Tibial nerve (tissue), 4 donors: Measurements from ENCODE around the gene ALLC. TPM values are rescaled to one million over a fixed set of nuclear protein-coding genes. Genes with fewer than 3 reads are reported as not detected.

Experiments
- DNase-seq, 2 donors: peaks; one replicate each; pipeline ENCODE4 v3.0.0-alpha.2; 2019; ENCODE audit warnings: low spot score in 2 of 2
- H3K27ac ChIP-seq, 4 donors: fragments of 200-600 bp; sonication (generic) in 3 of 4; one replicate each; pipeline ENCODE4 v1.5.1; 2017 to 2019; ENCODE audit warnings: mild to moderate bottlenecking in 1 of 4
- H3K27me3 ChIP-seq, 2 donors: fragments of 200-600 bp; sonication (generic) in 1 of 2; one replicate each; pipeline versions ENCODE4 v1.5.1 to v1.6.0; 2017 to 2019
- H3K36me3 ChIP-seq, 3 donors: fragments of 200-600 bp; sonication (generic); one replicate each; pipeline ENCODE4 v1.5.1; 2018 to 2019
- H3K4me1 ChIP-seq, 4 donors: fragments of 200-600 bp; sonication (generic) in 3 of 4; one replicate each; pipeline ENCODE4 v1.5.1; 2017 to 2019
- H3K4me3 ChIP-seq, 4 donors: fragments of 200-600 bp; sonication (generic) in 3 of 4; one replicate each; pipeline ENCODE4 v1.5.1; 2017 to 2019; ENCODE audit warnings: mild to moderate bottlenecking in 1 of 4, moderate library complexity in 1 of 4
- H3K9me3 ChIP-seq, 4 donors: fragments of 200-600 bp; sonication (generic) in 3 of 4; one replicate each; pipeline ENCODE4 v1.5.1; 2017 to 2019
- CTCF ChIP-seq, 5 experiments: fragments of 200-600 bp in 3 of 5; fragments of 450-650 bp in 2 of 5; sonication (generic) in 3 of 5; IDR thresholded peaks; one replicate each; pipeline ENCODE4 v1.5.1; 2016 to 2019; ENCODE audit warnings: antibody characterized with exemption in 5 of 5, mild to moderate bottlenecking in 3 of 5, moderate library complexity in 2 of 5
- EP300 ChIP-seq, 2 donors: sonication (generic); formaldehyde crosslinking; IDR thresholded peaks; one replicate each; pipeline ENCODE4 v1.6.1; 2017; ENCODE audit warnings: antibody characterized with exemption in 2 of 2, mild to moderate bottlenecking in 1 of 2
- POLR2A ChIP-seq, 2 donors: fragments of 450-650 bp; IDR thresholded peaks; one replicate each; pipeline ENCODE4 v1.6.1; 2017; ENCODE audit warnings: antibody characterized with exemption in 2 of 2, mild to moderate bottlenecking in 2 of 2, moderate library complexity in 2 of 2
- WGBS, 2 donors: methylation state at CpG; one replicate each; pipeline ENCODE4 v1.1.5; 2018; 5-methylcytosine and 5-hydroxymethylcytosine counted together
- total RNA-seq, 4 donors: library from RNA; depleted of rRNA; stranded (reverse); fragments of >200 nt; gene quantifications; one replicate each; pipeline ENCODE4 v1.1.0, GENCODE V29; 2016

Gene ALLC
- total RNA-seq, 4 donors from 2014 or later, result 5.7 to 16.6 (median 12.2) TPM

- H3K9me3 ChIP-seq, result no peaks in the 10 kb centered on the region
- no peak overlapping the region for H3K4me3 ChIP-seq
- DNase-seq, result no peak
- no peak overlapping the region for H3K27ac ChIP-seq
- H3K27me3 ChIP-seq, result no peaks in the 10 kb centered on the region
- H3K36me3 ChIP-seq, result no peaks in the 10 kb centered on the region
- H3K4me1 ChIP-seq, result no peaks in the 10 kb centered on the region
- no peak for TF ChIP-seq POLR2A (IDR thresholded peaks at IDR 0.05)
- TF ChIP-seq EP300 (IDR thresholded peaks at IDR 0.05), result no peak
- no peak for TF ChIP-seq CTCF (IDR thresholded peaks at IDR 0.05)
- 89 to 90% methylated on average over 47 to 48 of the region's 48 CpGs for WGBS, 2 donors
Observed at GRCh38 chr2:3643371-3644245, 14.4 kb upstream of the ALLC start.

- H3K36me3 ChIP-seq, result no peaks in the 10 kb centered on the region
- H3K27ac ChIP-seq, result no peak overlapping the region
- H3K9me3 ChIP-seq, result no peaks in the 10 kb centered on the region
- no peaks in the 10 kb centered on the region for H3K27me3 ChIP-seq
- no peaks in the 10 kb centered on the region for H3K4me1 ChIP-seq
- no peak for DNase-seq
- TF ChIP-seq EP300 (IDR thresholded peaks at IDR 0.05) (no peak), POLR2A (IDR thresholded peaks at IDR 0.05) (no peak), CTCF (IDR thresholded peaks at IDR 0.05) (no peak)
- no peak overlapping the region for H3K4me3 ChIP-seq
Observed at GRCh38 chr2:3644246-3644525, 13.8 kb upstream of the ALLC start.

GRCh38 chr2:3644891-3645605, 13.0 kb upstream of the ALLC start:
- Histone ChIP-seq H3K36me3 (no peaks in the 10 kb centered on the region), H3K27ac (no peak overlapping the region), H3K4me3 (no peak overlapping the region), H3K9me3 (no peaks in the 10 kb centered on the region), H3K4me1 (no peaks in the 10 kb centered on the region), H3K27me3 (no peaks in the 10 kb centered on the region)
- DNase-seq, result no peak
- WGBS, 2 donors, result 77 to 83% methylated on average over 13 to 15 of the region's 15 CpGs
- TF ChIP-seq CTCF (IDR thresholded peaks at IDR 0.05), result no peak
- no peak for TF ChIP-seq POLR2A (IDR thresholded peaks at IDR 0.05)
- TF ChIP-seq EP300 (IDR thresholded peaks at IDR 0.05), result no peak

- Histone ChIP-seq H3K4me1 (peaks cover 0 to 8% (median 0%) of the 10 kb centered on the region in 4 donors), H3K27me3 (no peaks in the 10 kb centered on the region), H3K9me3 (no peaks in the 10 kb centered on the region), H3K27ac (no peak overlapping the region), H3K4me3 (no peak overlapping the region), H3K36me3 (no peaks in the 10 kb centered on the region)
- no peak for DNase-seq
- TF ChIP-seq CTCF (IDR thresholded peaks at IDR 0.05), result no peak
- 74 to 82% methylated on average over 10 of the region's 10 CpGs for WGBS, 2 donors
Observed at GRCh38 chr2:3645745-3646389, 12.1 kb upstream of the ALLC start.

- H3K27me3 ChIP-seq, result no peaks in the 10 kb centered on the region
- H3K36me3 ChIP-seq, result no peaks in the 10 kb centered on the region
- no peak overlapping the region for H3K27ac ChIP-seq
- no peak for DNase-seq
- no peak overlapping the region for H3K4me3 ChIP-seq
- WGBS, 2 donors, result 86 to 93% methylated on average over 8 of the region's 8 CpGs
- peaks cover 0 to 11% (median under 1%) of the 10 kb centered on the region in 4 donors for H3K4me1 ChIP-seq
- no peaks in the 10 kb centered on the region for H3K9me3 ChIP-seq
- TF ChIP-seq POLR2A (IDR thresholded peaks at IDR 0.05) (no peak), CTCF (IDR thresholded peaks at IDR 0.05) (no peak), EP300 (IDR thresholded peaks at IDR 0.05) (no peak)
Observed at GRCh38 chr2:3646446-3646845, 11.6 kb upstream of the ALLC start.
